IMR-90 (cell line): ENCODE data around the gene LRRC10. TPM values are rescaled to one million over a fixed set of nuclear protein-coding genes. Genes with fewer than 3 reads are reported as not detected.
A peak's percentile ranks its signal among the peaks of the same experiment; 100 is the strongest.

ENCODE experiments used
- ATAC-seq: fragments of 200-7000 bp; cut with Tn5 transposase; 2 replicates; pipeline ENCODE4 v1.9.1; 2020; ENCODE audit warnings: low read depth, mild to moderate bottlenecking, moderate library complexity
- BruUV-seq: library from RNA; stranded (reverse); fragments of 400-500 nt; replicated peaks from 2 replicates; lab custom pipeline; 2021; lab: Mats Ljungman, UMichigan
- CTCF ChIA-PET: fragments of 300-600 bp; formaldehyde crosslinking; extraction: SDS; loops from one replicate; lab custom pipeline; 2021; ENCODE audit warnings: antibody characterized with exemption; lab: Yijun Ruan, JAX
- POLR2A ChIA-PET: fragments of 300-600 bp; sonication (Branson Sonifier 250); formaldehyde crosslinking; loops from one replicate; lab custom pipeline; 2022; ENCODE audit warnings: antibody characterized with exemption; ENCODE audit not compliant: unreplicated experiment; lab: Charles Lee
- DNase-seq: peaks from one replicate; pipeline ENCODE4 v3.0.0; 2013
- H2AFZ ChIP-seq: replicated peaks from 2 replicates; pipeline ENCODE3; 2013; ENCODE audit warnings: low read length, mild to moderate bottlenecking; ENCODE audit not compliant: poor library complexity
- H2AK5ac ChIP-seq: 2 replicates; pipeline ENCODE4 v1.6.1; 2013; ENCODE audit warnings: low read depth, low read length, inconsistent platforms
- H2AK9ac ChIP-seq: replicated peaks from 2 replicates; pipeline ENCODE3; 2013; ENCODE audit warnings: mild to moderate bottlenecking, low read depth, low read length, moderate library complexity; ENCODE audit not compliant: poor library complexity
- H2BK120ac ChIP-seq: 2 replicates; pipeline ENCODE4 v1.6.1; 2013; ENCODE audit warnings: low read depth, low read length, inconsistent platforms
- H2BK15ac ChIP-seq: 3 replicates; pipeline ENCODE4 v1.6.1; 2013; ENCODE audit warnings: low read depth, low read length, inconsistent platforms
- H2BK20ac ChIP-seq: 2 replicates; pipeline ENCODE4 v1.6.1; 2013; ENCODE audit warnings: low read depth, mild to moderate bottlenecking, inconsistent platforms, low read length, moderate library complexity
- H2BK5ac ChIP-seq: 2 replicates; pipeline ENCODE4 v1.6.1; 2013; ENCODE audit warnings: mild to moderate bottlenecking, low read depth, low read length, inconsistent platforms; ENCODE audit not compliant: poor library complexity, severe bottlenecking
- H3K14ac ChIP-seq: replicated peaks from 2 replicates; pipeline ENCODE4 v1.6.1; 2013; ENCODE audit warnings: low read depth, low read length, inconsistent platforms
- H3K18ac ChIP-seq: 2 replicates; pipeline ENCODE4 v1.6.1; 2013; ENCODE audit warnings: low read depth, low read length, control low read depth
- H3K23ac ChIP-seq: 2 replicates; pipeline ENCODE4 v1.6.1; 2013; ENCODE audit warnings: low read depth, low read length, inconsistent platforms
- H3K27ac ChIP-seq: 2 replicates; pipeline ENCODE4 v1.5.1; 2013; ENCODE audit warnings: mild to moderate bottlenecking, control low read depth, low read length; ENCODE audit not compliant: insufficient read depth
- H3K27me3 ChIP-seq: 2 replicates; pipeline ENCODE4 v1.6.1; 2013; ENCODE audit warnings: low read length; ENCODE audit not compliant: control insufficient read depth, insufficient read depth
- H3K36me3 ChIP-seq: 2 replicates; pipeline ENCODE4 v1.6.1; 2013; ENCODE audit warnings: low read length, mixed read lengths; ENCODE audit not compliant: control insufficient read depth, insufficient read depth
- H3K4ac ChIP-seq: 2 replicates; pipeline ENCODE4 v1.6.1; 2013; ENCODE audit warnings: low read depth, low read length, inconsistent platforms
- H3K4me1 ChIP-seq: 2 replicates; pipeline ENCODE4 v1.6.1; 2013; ENCODE audit warnings: low read length, mixed read lengths; ENCODE audit not compliant: control insufficient read depth, insufficient read depth
- H3K4me2 ChIP-seq: 2 replicates; pipeline ENCODE4 v1.6.1; 2013; ENCODE audit warnings: low read depth, mild to moderate bottlenecking, control low read depth, low read length, moderate library complexity
- H3K4me3 ChIP-seq: 2 replicates; pipeline ENCODE4 v1.5.1; 2013; ENCODE audit warnings: low read depth, mild to moderate bottlenecking, control low read depth, low read length, moderate library complexity; ENCODE audit not compliant: insufficient read depth
- H3K56ac ChIP-seq: 2 replicates; pipeline ENCODE4 v1.6.1; 2013; ENCODE audit warnings: low read length, inconsistent platforms; ENCODE audit not compliant: insufficient read depth; ENCODE audit errors: extremely low read depth
- H3K79me1 ChIP-seq, 2 experiments: 2 replicates each; pipeline ENCODE4 v1.6.1; 2013; ENCODE audit warnings: low read length in 2 of 2, inconsistent platforms in 1 of 2, low read depth in 1 of 2
- H3K9ac ChIP-seq: 2 replicates; pipeline ENCODE4 v1.6.1; 2013; ENCODE audit warnings: low read depth, low read length, control low read depth
- H3K9me1 ChIP-seq: 2 replicates; pipeline ENCODE4 v1.6.1; 2013; ENCODE audit warnings: low read length, inconsistent platforms; ENCODE audit not compliant: insufficient read depth
- H3K9me3 ChIP-seq: 2 replicates; pipeline ENCODE4 v1.6.1; 2013; ENCODE audit warnings: low read length; ENCODE audit not compliant: control insufficient read depth, insufficient read depth
- H4K20me1 ChIP-seq: 2 replicates; pipeline ENCODE4 v1.6.1; 2013; ENCODE audit warnings: low read length, inconsistent platforms; ENCODE audit not compliant: insufficient read depth
- H4K5ac ChIP-seq: 2 replicates; pipeline ENCODE4 v1.6.1; 2013; ENCODE audit warnings: mild to moderate bottlenecking, low read depth, low read length, control low read depth
- H4K8ac ChIP-seq, 2 experiments: 2 replicates each; pipeline ENCODE4 v1.6.1; 2013; ENCODE audit warnings: low read depth in 2 of 2, low read length in 2 of 2, control low read depth in 1 of 2, inconsistent platforms in 1 of 2
- H4K91ac ChIP-seq: 2 replicates; pipeline ENCODE4 v1.6.1; 2013; ENCODE audit warnings: low read depth, low read length, inconsistent platforms; ENCODE audit not compliant: insufficient read depth
- CEBPB ChIP-seq: IDR thresholded peaks from 2 replicates; pipeline ENCODE4 v1.6.1; 2012; ENCODE audit warnings: low read depth, low read length, improper control_type of control experiment
- MAZ ChIP-seq: IDR thresholded peaks from 2 replicates; pipeline ENCODE4 v1.6.1; 2012; ENCODE audit warnings: low read depth, mild to moderate bottlenecking, low read length, improper control_type of control experiment, moderate library complexity, borderline replicate concordance
- RAD21 ChIP-seq: IDR thresholded peaks from 2 replicates; pipeline ENCODE4 v1.6.1; 2012; ENCODE audit warnings: low read length, improper control_type of control experiment
- WGBS, 2 experiments: methylation state at CpG; one replicate each; pipeline versions ENCODE4 v1.1.5 to v1.1.7; 2013; ENCODE audit warnings: missing lambda C conversion rate in 2 of 2; ENCODE audit not compliant: insufficient read length in 1 of 2; ENCODE audit errors: extremely low coverage in 2 of 2; 5-methylcytosine and 5-hydroxymethylcytosine counted together
- dilution Hi-C: fragments of 300-500 bp; cut with HindIII; formaldehyde crosslinking; loops from one replicate; pipeline ENCODE4 v1.14.3; 2018; ENCODE audit warnings: low sequenced_read_pairs; ENCODE audit not compliant: unreplicated experiment
- in situ Hi-C: fragments of 300-500 bp; cut with MboI; formaldehyde crosslinking; loops from 3 replicates; pipeline ENCODE4 v1.14.3; 2019; ENCODE audit warnings: low sequenced_read_pairs, inconsistent platforms, mixed read lengths
- intact Hi-C: fragments of 100-400 bp; cut with micrococcal nuclease; formaldehyde crosslinking; loops from 2 replicates; pipeline ENCODE4 v1.10.0; 2022
- polyA plus RNA-seq, 3 experiments: library from polyadenylated mRNA; depleted of rRNA; stranded (reverse); fragments of >200 nt; gene quantifications; 2 replicates each; pipeline ENCODE4 v1.2.3, GENCODE V29; 2012; ENCODE audit warnings: low replicate concordance in 1 of 3
- total RNA-seq: library from RNA; depleted of rRNA; stranded (reverse); fragments of >200 nt; gene quantifications from 2 replicates; pipeline ENCODE4 v1.2.3, GENCODE V29; 2012
- TF ChIP-seq, protein P1 (sequence below): conservative IDR thresholded peaks from 2 replicates; pipeline ENCODE4 v1.5.1; 2012; ENCODE audit warnings: mild to moderate bottlenecking, low read depth, low read length, improper control_type of control experiment

Gene LRRC10
- total and polyA plus RNA-seq, 2 of the 4 experiments (the other 2 are of a cell fraction): not detected

DNA sequence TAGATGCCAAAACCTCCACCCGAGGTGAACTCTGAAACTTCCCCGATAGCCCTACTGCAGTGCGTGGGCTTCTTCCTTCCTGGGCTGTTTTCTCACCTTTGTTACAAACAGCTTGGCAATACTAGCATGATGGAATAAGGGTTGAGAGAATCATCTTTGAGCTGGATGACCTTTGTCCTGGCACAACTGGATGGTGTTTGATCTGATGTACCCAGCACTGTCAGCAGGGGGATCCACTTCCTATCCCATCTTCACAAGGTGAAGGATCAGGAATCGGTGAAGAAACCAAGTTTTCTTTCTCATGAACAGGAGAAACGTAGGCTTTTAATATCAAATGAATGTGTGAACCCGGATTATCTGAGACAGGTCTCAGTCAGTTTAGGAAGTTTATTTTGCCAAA is 19.5 kb upstream of the LRRC10 start:
- H2BK120ac ChIP-seq: no peak overlapping the region
- no CpG with 5 or more reads among the region's 6 CpGs for WGBS, 2 experiments
- no peak overlapping the region for H2BK5ac ChIP-seq
- no peak overlapping the region for H3K4me2 ChIP-seq
- DNase-seq (no peak), ATAC-seq (no peak)
- H3K18ac ChIP-seq: no peak overlapping the region
- H3K9me3 ChIP-seq: no peaks in the 10 kb centered on the region
- no peak overlapping the region for H2BK20ac ChIP-seq
- H2AFZ ChIP-seq: no peak overlapping the region
- no peak overlapping the region for H2BK15ac ChIP-seq
- no peak overlapping the region for H3K14ac ChIP-seq
- no peak overlapping the region for H4K91ac ChIP-seq
- POLR2A ChIA-PET: no interaction called here
- in situ Hi-C loops: no loop called here
- no peak overlapping the region for H4K5ac ChIP-seq
- H2AK9ac ChIP-seq: no peak overlapping the region
- no peak overlapping the region for H3K4ac ChIP-seq
- no peaks in the 10 kb centered on the region for H3K4me1 ChIP-seq
- intact Hi-C loops: no loop called here
- no peaks in the 10 kb centered on the region for H3K9me1 ChIP-seq
- no peaks in the 10 kb centered on the region for H4K20me1 ChIP-seq
- no peak overlapping the region for H4K8ac ChIP-seq
- no peak overlapping the region; the same call in 1 of the 2 replicates for H2AK5ac ChIP-seq
- dilution Hi-C loops: no loop called here
- no peak overlapping the region for H3K9ac ChIP-seq
- TF ChIP-seq, protein P1, sequence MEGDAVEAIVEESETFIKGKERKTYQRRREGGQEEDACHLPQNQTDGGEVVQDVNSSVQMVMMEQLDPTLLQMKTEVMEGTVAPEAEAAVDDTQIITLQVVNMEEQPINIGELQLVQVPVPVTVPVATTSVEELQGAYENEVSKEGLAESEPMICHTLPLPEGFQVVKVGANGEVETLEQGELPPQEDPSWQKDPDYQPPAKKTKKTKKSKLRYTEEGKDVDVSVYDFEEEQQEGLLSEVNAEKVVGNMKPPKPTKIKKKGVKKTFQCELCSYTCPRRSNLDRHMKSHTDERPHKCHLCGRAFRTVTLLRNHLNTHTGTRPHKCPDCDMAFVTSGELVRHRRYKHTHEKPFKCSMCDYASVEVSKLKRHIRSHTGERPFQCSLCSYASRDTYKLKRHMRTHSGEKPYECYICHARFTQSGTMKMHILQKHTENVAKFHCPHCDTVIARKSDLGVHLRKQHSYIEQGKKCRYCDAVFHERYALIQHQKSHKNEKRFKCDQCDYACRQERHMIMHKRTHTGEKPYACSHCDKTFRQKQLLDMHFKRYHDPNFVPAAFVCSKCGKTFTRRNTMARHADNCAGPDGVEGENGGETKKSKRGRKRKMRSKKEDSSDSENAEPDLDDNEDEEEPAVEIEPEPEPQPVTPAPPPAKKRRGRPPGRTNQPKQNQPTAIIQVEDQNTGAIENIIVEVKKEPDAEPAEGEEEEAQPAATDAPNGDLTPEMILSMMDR: 0 out of 2 replicates have a peak, but pooled peaks have one; percentile 22
- peak; percentile 16 for TF ChIP-seq RAD21
- TF ChIP-seq MAZ: no peak
- no peak for TF ChIP-seq CEBPB
- CTCF ChIA-PET: interaction anchor here (0.6 to 1.1 kb wide), 2 partner anchors 9 to 243 kb away, joined by 3 to 6 read pairs; no protein-coding TSS in a partner anchor
- H3K23ac ChIP-seq: no peak overlapping the region
- H3K56ac ChIP-seq: no peak overlapping the region
- H3K27me3 ChIP-seq: peaks cover 7% of the 10 kb centered on the region
- no peak overlapping the region for H3K4me3 ChIP-seq
- no TSS peak for BruUV-seq
- no peak overlapping the region for H3K27ac ChIP-seq
- no peaks in the 10 kb centered on the region for H3K36me3 ChIP-seq
- H3K79me1 ChIP-seq: no peaks in the 10 kb centered on the region
